ENCODE measurements around the gene XYLT1.
"Not testable (repeated sequence)": the region's sequence is repeated elsewhere in the genome, so short reads cannot be mapped to it uniquely, and the experiment has no call there.

Gene XYLT1

GRCh38 chr16:17491140-17491662 lies 20.4 kb upstream of the XYLT1 start:
- no peak for DNase-seq (ENCODE audit: low read depth)

DNA sequence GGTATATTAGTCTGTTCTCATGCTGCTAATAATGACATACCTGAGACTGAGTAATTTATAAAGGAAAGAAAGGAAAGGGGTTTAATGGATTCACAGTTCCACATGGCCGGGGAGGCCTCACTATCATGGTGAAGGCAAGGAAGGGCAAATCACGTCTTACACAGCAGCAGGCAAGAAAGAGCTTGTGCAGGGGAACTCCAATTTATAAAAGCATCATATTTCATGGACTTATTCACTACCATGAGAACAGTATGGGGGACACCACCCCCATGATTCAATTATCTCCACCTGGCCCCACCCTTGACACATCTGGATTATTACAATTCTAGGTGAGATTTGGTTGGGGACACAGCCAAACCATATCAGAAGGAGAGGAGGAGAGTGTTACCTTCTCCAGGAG lies 17.7 kb upstream of the XYLT1 start:
- no peak for DNase-seq (ENCODE audit: low read depth)

DNA sequence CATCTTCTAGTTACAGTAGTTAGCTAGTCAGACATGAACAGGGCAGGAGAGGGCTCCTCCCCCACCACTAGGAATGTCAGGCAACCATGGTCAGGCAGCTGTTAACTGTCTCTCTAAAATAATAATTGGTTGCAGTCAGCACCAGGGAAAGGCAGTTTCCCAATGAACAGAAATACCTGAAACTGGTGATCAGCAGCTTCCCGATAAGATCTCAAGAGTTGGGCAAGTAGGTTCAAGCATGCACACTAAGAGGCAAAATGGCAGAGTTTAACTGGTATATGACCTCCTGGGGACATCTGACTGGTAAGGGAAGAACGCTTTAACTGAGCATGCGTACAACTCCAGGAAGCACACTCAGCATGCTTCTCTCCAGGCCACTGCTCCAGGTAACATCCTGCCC lies 12.6 kb upstream of the XYLT1 start:
- DNase-seq (ENCODE audit: low read depth), result no peak

GRCh38 chr16:17482341-17482740 lies 11.6 kb upstream of the XYLT1 start:
- DNase-seq (ENCODE audit: low read depth), result not testable (repeated sequence)

DNA sequence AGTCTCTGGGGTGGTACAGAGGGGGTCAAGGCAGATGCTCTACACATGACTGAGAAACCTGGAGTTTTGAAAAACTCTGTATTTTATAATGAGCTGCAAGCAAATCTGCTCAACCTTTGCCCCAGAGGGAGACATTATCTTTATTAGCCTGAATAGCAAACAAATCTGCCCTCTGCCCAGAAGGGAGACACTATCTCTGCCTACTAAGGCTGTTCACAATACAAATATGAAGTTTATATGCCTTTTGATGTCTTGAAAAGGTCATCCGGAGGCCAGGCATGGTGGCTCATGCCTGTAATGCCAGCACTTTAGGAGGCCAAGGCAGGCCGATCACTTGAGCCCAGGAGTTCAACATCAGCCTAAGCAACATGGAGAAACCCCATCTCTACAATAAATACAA lies 11.0 kb upstream of the XYLT1 start:
- no peak for DNase-seq (ENCODE audit: low read depth)

DNA sequence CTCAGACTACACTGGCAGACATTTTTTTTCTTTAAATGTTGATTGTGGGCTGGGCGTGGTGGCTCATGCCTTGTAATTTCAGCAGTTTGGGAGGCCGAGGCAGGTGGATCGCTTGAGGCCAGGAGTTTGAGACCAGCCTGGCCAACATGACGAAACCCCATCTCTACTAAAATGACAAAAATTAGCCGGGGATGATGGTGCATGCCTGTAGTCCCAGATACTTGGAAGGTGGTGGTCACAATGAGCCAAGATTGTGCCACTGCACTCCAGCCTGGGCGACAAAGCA lies 6.4 kb upstream of the XYLT1 start:
- not testable (repeated sequence) for DNase-seq (ENCODE audit: low read depth)

DNA sequence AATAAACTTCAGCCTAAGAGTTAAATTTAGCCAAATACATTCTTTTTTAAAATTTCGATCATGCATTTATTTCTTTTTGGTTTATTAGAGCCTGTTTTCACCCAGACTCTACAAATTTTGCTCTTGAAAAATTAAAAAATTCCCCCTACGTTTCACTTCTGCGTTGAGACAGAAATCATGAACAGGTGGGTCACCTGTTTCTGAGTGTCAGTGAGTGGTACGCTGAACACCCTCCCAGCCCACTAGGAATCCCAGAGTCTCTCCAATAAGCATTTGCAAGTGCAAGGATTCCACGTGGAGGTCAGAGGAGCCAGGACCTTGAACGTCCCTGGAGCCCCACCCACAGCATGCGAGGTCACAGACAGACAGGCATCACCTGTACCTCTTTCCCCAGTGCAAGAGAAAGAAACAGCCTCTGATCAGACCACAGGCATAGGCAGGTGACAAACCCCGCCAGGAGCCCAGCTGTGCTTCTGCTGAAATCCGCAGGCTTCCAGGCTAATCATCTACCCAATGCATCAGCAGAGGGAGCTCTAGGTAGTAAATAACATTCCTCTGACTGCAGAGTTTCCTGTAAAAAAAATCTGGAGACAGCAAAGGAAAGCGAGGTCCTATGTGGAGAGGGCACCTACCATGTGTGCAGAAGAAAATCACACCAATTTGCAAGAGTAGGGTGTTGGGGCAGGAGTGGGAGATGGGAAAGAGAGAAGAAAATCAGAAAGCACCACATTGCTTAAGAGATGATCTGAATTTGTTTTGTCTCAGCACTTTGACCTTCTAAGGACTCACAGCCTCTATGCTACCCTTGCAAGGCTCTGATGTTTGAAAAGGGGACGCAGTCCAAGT lies 5.9 kb upstream of the XYLT1 start:
- peak; percentile 42 for DNase-seq (ENCODE audit: low read depth)

DNA sequence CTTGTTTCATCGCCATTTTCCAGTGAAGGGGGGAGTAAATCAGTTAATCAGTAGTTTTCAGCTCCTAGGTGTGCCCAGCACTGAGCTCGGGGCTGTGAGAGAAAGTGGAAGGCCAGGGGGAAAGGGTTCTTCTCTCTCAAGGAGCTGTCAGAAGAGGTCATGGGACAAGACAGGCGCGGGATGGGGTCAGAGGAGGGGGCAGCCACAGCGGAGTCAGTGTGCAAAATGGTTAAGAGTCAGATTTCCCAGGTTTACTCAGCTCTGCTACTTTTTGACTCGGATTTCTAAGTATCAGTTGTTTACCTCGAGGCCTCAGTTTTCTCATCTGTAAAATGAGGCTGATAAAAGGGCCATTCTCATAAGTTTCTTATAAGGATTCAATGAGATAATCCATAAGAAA lies 4.3 kb upstream of the XYLT1 start:
- DNase-seq (ENCODE audit: low read depth), result no peak

GRCh38 chr16:17474572-17474971 lies 3.8 kb upstream of the XYLT1 start:
- no peak for DNase-seq (ENCODE audit: low read depth)

GRCh38 chr16:17474037-17474436 lies 3.3 kb upstream of the XYLT1 start:
- peak; percentile 65 for DNase-seq (ENCODE audit: low read depth)

DNA sequence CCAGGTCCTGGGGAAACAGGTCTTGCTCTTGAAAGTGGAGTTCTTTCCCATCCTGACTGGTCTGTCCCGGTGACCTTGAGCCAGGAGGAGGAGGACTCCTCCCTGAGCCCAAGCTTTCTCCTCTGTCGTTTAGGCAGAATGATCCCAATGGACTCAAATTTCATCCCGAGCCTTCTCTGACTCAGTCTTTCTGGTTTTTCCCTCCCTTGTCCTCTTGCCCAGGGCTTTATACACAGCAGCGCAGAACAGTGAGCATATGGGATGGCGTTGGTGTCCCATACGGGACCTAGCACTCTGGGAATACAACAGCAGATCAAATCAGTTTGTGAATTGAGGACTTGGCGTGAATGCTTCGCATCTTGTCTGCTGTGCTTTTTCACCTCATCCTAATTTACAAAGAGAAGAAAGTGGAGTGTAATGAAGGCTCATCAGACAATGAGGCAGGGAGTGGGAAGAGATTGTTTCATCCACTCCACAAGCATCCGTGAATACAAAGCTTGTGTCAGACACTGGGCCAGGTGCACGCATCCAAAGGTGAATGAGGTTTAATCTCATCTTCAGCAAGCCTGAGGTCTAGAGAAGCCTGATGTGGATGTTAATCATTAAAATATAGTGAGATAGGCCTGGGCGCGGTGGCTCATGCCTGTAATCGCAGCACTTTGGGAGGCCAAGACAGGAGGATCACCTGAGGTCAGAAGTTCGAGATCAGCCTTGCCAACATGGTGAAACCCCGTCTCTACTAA lies 1.1 kb upstream of the XYLT1 start:
- no peak for DNase-seq (ENCODE audit: low read depth)

DNA sequence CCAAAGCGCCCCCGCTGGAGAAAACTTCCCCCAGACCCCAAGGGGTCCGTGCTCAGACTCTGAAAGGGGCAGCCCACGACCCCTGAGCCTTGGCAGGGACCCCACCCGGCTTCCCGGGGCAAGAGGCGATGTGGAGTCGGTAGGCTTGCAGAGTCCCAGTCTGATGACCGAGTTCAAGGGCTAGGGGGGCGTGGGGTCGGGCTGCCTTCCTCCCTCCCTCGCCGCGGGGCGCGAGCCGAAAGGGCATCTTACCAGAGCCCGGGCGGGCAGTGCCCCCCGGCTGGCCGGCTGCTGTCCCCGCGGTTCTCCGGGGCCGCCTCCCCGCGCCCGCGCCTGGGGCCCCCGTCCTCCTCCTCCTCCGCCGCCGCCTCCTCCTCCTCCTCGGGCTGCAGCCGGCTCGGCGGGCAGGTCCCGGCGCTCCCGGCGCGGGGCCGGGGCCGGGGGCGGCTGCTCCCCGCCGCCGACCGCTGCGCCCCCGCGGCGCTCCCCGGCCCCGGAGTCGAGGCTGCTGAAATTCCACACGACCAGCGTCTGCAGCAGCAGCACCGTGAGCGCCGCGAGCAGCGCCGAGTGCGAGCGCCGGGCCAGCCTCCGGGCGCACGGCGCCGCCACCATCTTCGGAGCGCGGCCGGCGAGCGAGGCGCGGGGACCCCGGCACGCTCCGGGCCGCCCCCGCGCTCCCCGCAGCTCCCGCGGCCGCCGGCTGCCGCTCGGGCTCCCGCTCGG lies 415 bp downstream of the XYLT1 start:
- no peak for DNase-seq (ENCODE audit: low read depth)

GRCh38 chr16:17469741-17470181 lies 999 bp downstream of the XYLT1 start:
- DNase-seq (ENCODE audit: low read depth), result no peak

- no peak for DNase-seq (ENCODE audit: low read depth)
Measured at GRCh38 chr16:17469011-17469740, 1.6 kb downstream of the XYLT1 start.

GRCh38 chr16:17468611-17469010 lies 2.1 kb downstream of the XYLT1 start:
- no peak for DNase-seq (ENCODE audit: low read depth)

DNA sequence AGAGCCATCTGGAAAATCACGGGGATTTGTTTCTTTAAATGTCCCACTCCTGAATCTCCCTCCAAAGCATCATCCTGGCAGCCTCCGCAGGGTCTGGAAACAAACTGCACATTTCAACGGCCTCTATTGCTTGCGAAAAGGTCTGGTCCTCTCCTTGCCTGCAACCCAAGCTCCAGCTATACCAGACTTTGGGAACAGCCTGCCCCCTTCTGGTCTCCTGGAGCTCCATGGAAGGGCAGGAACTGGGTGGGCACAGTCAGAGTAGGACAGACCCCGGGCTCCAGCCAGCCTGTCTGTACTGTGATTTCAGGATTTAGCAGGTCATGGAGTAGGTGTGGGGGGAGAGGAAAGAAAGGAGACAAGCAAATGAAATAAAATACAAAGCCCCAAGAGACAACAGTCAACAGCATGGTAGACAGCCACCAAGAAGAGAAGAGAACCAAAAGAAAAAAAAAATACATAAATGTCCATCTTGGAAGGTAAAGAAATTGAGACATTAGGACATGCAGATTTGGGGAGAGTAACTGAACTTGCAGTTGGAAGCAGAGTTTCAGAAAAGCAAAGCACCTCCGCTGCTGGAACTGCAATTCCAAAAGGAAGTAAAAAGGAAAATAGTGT lies 2.7 kb downstream of the XYLT1 start:
- peak; percentile 46 for DNase-seq (ENCODE audit: low read depth)

GRCh38 chr16:17466876-17467275 lies 3.9 kb downstream of the XYLT1 start:
- no peak for DNase-seq (ENCODE audit: low read depth)

DNA sequence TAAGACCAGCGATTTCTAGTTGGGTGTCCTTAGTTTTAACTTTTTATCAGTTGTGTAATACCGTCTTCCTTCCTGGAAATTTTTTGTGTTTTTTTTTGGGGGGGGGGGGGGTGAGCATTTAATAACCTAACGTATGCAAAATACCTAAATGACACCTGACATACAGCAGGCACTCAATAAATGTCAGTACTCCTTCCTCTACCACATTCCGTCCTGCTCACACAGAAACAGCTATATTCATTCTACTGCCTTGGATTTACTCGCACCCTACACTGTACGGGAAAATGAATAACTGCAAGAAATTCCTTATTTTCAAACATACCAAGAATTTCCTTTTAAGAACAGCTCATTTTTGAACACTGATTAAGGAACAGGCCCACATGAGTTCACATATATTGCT lies 5.3 kb downstream of the XYLT1 start:
- DNase-seq (ENCODE audit: low read depth), result no peak

DNA sequence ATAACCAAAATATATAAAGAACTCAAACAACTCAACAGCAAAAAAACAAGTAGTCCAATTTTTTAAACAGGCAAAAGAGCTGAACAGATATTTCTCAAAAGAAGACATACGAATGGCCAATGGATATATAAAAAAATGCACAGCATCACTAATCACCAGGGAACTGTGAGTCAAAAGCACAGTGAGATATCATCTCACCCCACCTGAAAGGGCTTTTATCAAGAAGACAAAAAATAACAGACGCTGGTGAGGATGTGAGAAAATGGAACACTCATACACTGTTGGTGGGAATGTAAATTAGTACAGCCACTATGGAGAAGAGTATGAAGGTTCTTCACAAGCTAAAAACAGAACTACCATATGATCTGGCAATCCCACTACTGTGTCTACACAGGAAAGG lies 7.4 kb downstream of the XYLT1 start:
- DNase-seq (ENCODE audit: low read depth), result no peak

- DNase-seq (ENCODE audit: low read depth), result no peak
Measured at GRCh38 chr16:17461951-17462729, 8.6 kb downstream of the XYLT1 start.

- no peak for DNase-seq (ENCODE audit: low read depth)
Measured at GRCh38 chr16:17460890-17461289, 9.9 kb downstream of the XYLT1 start.

Data from amniotic epithelial cell (primary cell).